Skin epidermis (tissue), 12 donors: ENCODE data around the gene KL.

Source experiments
- H3K27ac ChIP-seq, 21 experiments: fragments of 200-600 bp; sonication (generic) in 11 of 21; one replicate each; pipeline ENCODE4 v1.5.0; 2020; ENCODE audit warnings: mild to moderate bottlenecking in 3 of 21, inconsistent platforms in 2 of 21, moderate library complexity in 2 of 21
- H3K4me3 ChIP-seq, 7 experiments: fragments of 200-600 bp; sonication (generic) in 2 of 7; one replicate each; pipeline ENCODE4 v1.5.0; 2020; ENCODE audit warnings: inconsistent platforms in 2 of 7, mild to moderate bottlenecking in 2 of 7, moderate library complexity in 1 of 7

Gene KL

DNA sequence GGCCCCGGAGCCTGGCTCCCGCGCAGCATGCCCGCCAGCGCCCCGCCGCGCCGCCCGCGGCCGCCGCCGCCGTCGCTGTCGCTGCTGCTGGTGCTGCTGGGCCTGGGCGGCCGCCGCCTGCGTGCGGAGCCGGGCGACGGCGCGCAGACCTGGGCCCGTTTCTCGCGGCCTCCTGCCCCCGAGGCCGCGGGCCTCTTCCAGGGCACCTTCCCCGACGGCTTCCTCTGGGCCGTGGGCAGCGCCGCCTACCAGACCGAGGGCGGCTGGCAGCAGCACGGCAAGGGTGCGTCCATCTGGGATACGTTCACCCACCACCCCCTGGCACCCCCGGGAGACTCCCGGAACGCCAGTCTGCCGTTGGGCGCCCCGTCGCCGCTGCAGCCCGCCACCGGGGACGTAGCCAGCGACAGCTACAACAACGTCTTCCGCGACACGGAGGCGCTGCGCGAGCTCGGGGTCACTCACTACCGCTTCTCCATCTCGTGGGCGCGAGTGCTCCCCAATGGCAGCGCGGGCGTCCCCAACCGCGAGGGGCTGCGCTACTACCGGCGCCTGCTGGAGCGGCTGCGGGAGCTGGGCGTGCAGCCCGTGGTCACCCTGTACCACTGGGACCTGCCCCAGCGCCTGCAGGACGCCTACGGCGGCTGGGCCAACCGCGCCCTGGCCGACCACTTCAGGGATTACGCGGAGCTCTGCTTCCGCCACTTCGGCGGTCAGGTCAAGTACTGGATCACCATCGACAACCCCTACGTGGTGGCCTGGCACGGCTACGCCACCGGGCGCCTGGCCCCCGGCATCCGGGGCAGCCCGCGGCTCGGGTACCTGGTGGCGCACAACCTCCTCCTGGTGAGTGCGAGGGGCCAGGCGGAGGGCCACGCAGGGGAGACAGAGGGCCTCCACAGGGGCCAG lies at the start of gene KL:
Gene KL, plus strand, starts transcription at position 10 of the 909 bp plus-strand sequence. Its CDS starts 18 bp downstream, at position 28.
- Histone ChIP-seq H3K27ac (peak within 1 kb of the TSS in 17 of 21 experiments; percentile 1 to 79 (median 57)), H3K4me3 (peak within 1 kb of the TSS; percentile 26 to 51 (median 35))

DNA sequence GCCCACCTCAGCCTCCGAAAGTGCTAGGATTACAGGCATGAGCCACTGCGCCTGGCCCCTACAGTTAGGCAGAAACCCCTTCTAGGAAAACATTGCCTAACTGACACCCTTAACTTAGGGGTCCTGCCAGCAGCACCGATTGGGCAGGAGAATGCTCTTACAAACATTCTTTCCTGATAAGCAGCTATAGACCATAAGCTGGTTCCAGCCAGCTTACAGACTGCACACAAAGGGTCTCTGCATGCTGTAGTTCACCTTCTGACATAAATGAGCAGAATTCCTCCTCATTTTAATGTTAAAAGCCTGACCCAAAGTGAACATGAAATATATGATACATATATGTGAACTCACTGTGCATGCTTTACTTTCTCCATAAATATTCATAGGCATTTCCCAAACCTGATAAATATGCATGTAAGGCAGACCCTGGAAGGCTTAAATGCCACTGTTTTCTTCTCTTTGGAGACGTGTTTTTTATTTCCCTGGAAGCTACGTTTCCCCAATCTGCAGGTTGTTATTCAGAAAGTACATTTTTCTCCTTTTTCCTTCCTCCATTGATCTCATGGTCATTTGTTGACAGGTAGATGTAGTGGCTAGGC lies 48.5 kb upstream of the KL start:
- H3K27ac ChIP-seq, result no peak overlapping the region

DNA sequence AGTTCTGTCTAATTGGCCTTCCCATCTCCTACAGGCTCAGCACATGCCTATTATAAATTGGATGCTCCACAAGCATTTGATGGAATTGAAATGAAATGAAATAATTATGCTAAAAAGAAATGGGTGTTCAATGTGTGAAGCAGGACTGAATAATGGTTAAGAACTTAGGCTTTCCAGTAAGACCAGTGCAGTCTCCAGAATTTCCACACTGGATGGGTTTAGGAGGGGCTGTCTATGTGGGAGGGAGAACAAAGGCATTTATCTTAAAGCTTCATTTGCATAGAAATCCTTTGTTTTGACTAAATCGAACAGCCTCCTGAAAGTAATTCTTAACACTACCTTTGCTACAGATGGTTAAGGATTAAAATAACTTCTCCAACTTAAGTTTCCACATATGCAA lies 47.9 kb upstream of the KL start:
- Histone ChIP-seq H3K4me3 (no peak overlapping the region), H3K27ac (no peak overlapping the region)

More for the DNA sequence above, 48.5 kb upstream of the KL start:
- no peak overlapping the region for H3K4me3 ChIP-seq

DNA sequence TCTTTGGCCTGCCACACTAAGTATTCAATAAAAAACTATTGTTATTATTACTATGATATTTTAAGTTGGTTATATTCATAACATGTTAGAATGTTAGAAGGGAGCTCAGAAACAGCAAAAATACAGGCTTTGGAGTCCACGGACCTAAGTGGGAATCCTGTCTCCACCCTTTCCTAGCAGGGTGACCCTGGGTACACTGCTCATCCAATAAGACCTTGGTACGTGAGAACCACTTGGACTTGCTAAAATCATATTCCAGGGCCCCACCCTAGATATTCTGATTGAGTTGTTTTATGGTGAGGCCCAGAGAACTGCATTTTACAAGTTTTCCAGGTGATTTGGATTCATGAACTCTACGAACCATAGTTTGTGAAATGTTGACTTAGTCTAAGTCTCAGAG lies 47.4 kb upstream of the KL start:
- Histone ChIP-seq H3K4me3 (no peak overlapping the region), H3K27ac (peak overlapping the region in 9 of 21 experiments; percentile 14 to 81 (median 49))

DNA sequence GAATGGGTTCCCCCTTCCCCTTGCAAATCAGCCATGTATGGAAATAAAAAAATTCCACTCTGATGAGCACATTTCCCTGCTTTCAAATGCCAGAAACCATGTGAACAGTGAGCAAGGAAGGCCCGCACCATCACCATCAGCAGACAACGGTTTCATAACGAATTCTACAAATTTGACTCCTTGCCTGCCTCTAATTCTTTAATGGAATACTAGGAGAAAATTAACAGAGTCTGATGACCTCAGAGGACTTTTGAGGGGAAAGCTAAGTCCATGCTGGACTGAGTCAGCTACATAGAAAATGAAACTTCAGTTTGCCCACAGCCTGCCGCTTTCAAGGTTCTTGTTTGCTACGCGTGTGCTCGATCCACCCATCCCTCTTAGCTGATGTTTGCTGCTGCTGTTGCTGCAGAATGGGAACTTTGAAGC lies 46.7 kb upstream of the KL start:
- H3K4me3 ChIP-seq, result peak overlapping the region in 1 of 7 experiments; percentile 10
- peak overlapping the region in 17 of 21 experiments; percentile 3 to 81 (median 39) for H3K27ac ChIP-seq

DNA sequence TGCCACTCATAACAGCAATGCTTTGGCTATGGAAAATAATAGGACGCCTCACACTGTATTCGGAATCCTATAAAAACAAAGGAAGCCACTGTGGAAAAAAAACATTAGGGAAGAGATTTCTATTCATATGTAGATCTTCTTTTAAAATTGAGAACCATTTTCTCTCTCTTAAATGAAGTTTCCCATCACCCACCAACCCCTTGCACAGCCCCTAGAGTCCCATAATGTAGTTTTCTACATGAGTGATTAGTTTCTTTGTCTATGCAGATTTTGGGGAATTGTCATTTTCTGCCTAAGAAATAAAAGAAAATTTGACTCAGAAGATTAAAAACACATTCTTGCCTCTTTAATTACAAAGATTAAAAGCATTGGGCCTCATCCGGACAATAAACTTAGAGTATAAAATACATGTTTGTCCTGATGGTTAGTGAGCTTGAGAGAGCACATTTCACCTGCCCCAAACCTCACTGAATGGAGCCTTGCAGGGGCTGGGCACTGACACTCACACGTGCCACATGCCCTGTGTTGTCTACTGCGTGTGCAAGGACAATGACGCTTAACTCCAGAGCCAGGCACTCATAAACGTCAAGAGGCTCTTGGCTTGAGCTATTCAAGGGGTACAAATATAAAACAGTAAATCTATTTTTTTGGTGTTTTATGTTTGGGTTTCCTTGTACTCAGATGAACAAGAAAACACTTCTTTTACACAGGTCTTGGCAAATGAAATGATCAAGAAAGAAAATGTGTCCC lies 40.0 kb upstream of the KL start:
- no peak overlapping the region for H3K27ac ChIP-seq
- no peak overlapping the region for H3K4me3 ChIP-seq

DNA sequence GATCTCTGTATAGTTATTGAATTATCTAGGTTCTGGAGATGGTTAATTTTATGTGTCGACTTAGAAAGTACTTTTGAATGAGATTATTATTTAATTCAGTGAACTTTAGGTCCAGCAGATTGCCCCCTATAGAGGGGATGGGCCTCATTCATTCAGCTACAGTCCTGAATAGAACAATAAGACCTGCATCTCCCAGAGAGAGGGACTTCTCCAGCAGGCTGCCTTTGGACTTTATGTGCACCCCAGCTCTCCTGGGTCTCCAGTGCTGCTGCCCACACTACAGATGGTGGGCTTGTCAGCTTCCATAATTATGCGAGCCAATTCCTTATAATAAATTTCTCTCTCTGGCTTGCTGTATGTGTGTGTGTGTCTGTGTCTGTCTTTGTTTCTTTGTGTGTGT lies 39.3 kb upstream of the KL start:
- H3K27ac ChIP-seq, result no peak overlapping the region

DNA sequence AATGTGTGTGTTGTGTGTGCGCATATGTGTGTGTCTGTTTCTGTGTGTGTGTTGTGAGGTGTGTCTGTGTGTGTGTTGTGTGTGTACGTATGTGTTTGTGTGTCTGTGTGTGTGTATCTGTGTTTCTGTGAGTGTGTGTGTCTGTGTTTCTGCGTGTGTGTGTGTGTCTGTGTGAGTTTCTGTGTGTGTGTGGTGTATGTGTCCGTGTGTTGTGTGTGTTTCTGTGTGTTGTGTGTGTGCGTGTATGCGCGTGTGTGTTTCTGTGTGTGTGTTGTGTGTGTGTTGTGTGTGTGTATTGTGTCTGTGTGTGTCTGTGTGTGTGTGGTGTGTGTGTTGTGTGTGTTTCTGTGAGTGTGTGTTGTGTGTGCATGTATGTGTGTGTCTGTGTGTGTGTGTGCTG lies 38.9 kb upstream of the KL start:
- Histone ChIP-seq H3K4me3 (no peak overlapping the region), H3K27ac (no peak overlapping the region)

More for the DNA sequence above, 39.3 kb upstream of the KL start:
- no peak overlapping the region for H3K4me3 ChIP-seq

DNA sequence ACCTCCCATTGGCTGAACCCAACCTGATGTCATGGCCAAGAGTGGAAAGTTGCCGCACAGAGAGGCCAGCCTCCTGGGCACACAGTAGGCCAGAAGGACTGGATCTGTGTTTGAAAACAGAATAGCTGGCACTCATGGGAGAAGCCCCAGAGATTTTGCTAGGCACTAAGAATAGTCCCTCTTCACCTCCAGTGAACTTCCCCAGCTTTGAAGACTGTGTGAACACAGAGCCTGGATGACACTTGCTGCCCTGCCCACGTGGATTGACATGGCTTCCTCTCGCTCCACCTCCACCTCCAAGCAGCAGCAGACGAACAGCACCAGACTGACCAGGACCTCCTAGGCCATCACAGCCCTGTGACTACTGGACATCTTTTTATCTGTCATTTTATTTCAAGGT lies 37.9 kb upstream of the KL start:
- H3K27ac ChIP-seq, result no peak overlapping the region
- H3K4me3 ChIP-seq, result no peak overlapping the region

DNA sequence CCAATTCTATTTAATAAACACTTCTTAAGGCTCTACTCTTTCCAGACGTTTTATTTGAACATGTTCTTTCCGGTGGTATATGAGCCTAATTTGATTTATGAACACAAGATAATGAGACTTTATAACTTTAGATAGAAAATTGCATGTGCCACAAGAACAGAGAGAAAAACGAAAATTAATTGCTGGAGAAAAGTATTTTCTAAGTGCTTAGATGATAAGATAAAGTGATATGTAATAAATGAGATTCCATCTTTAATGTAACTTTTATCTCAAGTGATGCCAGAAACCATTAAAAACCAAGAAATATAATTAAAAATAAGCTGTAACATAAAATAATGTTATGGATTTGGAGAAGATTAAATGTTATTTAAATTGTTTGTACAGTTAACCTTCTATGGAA lies 33.2 kb upstream of the KL start:
- Histone ChIP-seq H3K27ac (no peak overlapping the region), H3K4me3 (no peak overlapping the region)

DNA sequence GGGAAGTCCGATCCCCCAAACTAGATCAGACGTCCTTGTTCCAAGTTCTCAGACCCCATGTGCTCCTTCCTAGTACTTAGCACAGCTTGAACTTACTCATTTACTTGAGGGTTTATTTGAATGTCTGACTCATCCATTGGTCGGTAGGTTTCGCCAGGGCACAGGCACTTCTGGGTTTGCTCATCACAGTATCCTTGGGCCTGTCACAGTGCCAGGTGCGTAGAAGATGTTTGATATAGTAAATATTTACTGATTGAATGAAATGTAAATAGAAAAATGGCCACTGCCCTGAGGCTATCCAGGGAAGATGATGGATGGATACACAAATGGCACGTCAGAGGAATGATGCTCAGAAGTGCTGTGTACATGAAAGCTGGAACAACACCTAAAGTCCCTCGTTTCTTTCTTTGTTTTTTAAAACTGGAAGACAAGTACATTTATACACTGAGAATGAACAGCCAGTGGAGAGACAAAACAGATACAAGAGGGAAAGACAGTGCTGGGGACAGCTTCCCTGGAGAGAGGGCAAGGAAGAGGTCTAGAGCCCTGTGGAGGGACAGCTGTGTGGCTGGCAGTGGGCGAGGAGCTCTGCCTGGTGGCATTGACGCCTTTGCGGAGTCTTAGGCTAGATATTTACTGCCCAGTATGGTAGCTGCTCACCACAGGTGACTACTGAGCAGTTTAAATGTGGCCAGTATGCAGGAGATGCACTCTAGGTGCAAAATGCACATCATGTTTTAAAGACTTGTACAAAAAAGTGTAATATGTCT lies 31.2 kb upstream of the KL start:
- no peak overlapping the region for H3K27ac ChIP-seq
- H3K4me3 ChIP-seq, result no peak overlapping the region

DNA sequence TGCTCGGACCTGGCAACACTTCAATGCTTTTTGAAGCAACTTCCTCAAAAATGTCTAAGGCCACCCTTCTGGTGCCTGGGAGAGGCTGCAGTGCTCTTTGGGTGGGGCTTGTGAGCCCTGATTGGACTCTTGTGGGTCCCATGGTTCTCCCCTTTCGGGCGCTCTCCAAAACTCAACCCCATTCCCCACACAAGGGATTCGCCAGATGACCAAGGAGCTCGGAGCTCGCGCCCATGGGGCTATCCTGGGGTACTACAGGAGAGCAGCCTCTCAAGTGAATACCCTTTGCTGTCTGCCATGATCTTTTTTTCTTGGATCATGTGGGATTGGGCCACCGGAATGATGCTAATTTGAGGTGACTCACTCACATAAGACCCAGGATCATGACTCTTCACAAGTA lies 29.7 kb upstream of the KL start:
- no peak overlapping the region for H3K27ac ChIP-seq
- no peak overlapping the region for H3K4me3 ChIP-seq

DNA sequence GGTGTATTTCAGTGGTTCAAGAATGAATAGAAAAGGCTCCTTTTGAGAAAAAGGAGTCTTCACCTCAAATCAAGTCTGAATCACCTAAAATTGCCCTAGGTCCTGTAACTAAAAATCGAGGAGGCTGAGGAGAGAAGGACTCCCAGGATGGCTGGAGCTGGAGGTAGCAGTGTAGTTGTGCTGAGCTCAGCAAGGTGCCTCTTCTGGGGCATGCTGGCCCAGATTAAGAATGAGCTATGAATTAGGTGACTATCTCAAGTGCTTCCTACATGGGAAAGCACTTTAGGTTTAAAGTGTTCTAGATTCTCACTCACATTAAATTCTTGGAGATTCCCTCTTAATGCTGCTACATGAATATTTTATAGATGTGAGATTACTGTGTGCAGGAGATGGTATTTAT lies 28.8 kb upstream of the KL start:
- Histone ChIP-seq H3K27ac (no peak overlapping the region), H3K4me3 (no peak overlapping the region)

DNA sequence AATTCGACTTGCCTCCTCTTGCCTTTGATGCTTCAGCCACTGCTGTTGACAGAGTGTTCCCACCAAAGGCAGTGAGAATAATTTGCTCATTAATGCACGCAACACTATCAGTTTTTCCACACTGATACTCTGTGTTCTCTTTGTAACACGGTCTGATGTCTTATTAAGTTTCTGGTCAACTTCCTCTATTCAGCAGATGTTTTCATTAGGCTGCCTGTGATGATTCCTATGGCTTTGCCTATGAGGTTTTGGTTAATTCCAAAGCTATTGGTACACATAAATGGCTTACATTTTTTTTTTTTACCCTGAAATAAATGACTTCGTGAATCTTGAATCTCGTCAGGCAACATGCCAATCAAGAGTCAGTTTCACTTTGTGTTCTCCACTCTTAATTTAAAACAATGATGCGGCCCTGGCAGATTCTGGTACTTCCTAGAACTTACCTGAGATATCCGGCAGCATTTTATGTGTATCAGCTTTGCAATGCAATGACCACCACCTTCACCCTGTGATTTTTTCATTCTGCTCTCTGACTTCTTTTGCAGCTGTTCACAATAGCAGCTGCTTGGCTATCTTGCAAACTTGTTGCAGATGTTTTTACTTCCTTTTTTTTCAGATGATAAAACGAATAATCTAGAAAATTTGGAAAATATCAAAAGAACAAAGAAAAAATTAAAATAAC lies 27.5 kb upstream of the KL start:
- H3K27ac ChIP-seq, result no peak overlapping the region

DNA sequence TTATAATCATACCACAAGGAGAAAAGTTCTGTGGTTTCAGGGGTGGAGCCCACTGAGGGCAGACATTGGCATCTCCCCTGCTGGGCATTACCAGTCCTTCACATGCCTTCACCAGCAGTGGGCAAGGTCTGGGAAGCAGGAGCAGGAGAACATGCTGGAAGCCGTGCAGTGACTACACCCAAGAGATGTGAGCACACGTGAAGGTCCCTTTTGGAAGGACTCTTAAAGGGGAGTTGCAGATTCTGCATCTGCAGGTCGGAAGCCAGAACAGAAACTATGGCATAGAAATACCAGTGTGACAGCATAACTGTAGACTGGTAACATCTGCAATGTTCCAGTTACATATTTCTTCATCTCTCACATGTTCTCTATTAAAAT lies 26.9 kb upstream of the KL start:
- no peak overlapping the region for H3K27ac ChIP-seq
- no peak overlapping the region for H3K4me3 ChIP-seq

More for the DNA sequence above, 27.5 kb upstream of the KL start:
- H3K4me3 ChIP-seq, result peak overlapping the region in 1 of 7 experiments; percentile 7

DNA sequence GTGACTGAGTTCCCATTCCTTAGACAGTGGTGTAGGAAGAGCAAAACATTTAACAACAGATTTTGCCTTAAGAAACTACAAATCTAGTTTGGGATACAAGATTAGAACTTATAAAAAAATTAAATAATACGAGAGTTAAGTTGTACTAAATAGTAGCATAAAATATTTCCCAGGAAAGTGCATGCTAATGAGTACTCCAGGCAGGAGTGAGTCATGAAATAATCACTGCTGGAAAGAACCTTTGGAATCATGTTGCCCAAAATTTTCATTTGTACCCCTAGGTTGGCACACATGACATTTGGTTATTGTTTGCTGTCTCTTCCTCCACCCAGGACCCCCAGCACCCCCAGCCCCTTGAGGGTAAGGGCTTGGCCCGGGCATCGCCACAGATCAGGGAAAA lies 26.3 kb upstream of the KL start:
- Histone ChIP-seq H3K27ac (no peak overlapping the region), H3K4me3 (no peak overlapping the region)

DNA sequence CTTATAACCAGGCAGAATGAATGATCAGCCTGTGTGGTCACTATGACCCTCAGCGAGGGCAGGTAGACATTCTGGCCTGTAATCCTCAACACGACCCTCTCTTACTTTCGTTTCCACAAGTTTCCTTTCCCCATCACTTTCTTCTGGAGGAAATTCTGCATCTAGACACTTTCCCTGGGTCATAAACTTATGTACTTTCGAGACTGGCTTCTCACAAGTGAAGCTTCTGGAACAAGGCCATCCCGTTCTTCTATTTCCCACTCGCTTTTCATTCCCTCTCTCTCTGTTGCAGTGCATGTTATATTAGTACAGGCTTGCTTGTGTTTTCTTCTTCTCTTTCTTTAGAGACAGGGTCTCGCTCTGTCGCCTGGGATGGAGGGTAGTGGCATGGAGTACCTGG lies 23.1 kb upstream of the KL start:
- Histone ChIP-seq H3K27ac (no peak overlapping the region), H3K4me3 (no peak overlapping the region)

DNA sequence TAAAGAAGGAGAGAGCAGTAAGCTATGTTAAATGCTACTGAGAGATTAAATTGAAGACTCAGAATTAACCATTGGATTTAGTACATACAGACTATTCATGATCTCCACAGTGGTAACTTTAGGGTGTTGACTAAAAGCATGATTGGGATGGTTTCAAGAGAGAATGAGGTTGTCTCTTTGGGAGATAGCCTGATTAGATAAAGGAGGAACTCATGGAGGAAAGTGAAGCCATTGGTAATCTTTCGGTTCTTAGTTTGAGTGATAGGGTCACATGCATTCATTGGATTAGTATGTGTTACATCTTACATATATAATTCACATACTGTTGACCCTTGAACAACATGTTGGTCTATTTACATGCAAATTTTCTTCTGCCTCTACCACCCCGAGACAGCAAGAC lies 18.8 kb upstream of the KL start:
- H3K4me3 ChIP-seq, result no peak overlapping the region
- no peak overlapping the region for H3K27ac ChIP-seq

DNA sequence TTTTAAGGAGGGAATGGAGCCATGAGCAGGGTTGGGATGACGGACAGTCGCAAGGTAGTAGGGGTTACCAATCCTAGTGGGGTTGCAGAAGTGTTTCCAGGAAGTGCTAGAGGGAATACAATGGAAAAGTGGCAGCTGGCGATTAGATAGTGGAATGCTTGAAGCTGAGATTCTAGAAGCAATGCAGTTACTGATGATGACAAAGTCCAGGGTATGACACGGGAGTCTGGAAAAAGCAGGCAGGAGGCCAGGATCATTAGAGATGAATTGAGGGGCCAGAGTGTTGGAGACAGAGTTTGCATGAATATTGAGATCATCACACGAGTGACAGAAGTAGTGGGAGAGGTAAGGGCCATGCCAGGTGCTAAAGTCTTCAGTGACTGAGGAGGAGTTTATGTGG lies 17.3 kb upstream of the KL start:
- Histone ChIP-seq H3K4me3 (no peak overlapping the region), H3K27ac (no peak overlapping the region)
